GM21360 (cell line): ENCODE data around the gene EFNA5.

Experiments used
- ATAC-seq: cut with Tn5 transposase; IDR thresholded peaks from one replicate; pipeline ENCODE4 v1.9.1; 2021; ENCODE audit warnings: mild to moderate bottlenecking, moderate library complexity; ENCODE audit not compliant: unreplicated experiment

The EFNA5 gene

DNA sequence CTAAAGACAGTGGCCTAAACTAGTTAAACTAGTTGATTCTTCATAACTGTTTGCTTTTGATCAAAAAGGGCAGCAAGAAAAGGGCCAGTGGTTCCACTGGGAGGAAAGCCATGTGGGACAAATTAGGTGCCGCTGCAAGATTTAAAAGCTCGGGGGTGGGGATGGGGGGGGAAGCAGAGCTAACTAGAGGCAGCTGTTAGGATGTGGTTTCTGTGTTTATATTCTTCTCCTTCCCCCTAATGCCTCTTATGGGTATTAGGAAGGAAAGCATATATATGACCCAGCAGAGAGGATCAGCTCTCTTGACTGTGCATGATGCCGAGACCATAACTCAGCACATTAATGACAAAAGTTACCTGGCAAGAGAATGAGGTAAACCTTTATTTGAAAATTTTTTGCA is 65.7 kb downstream of the EFNA5 start:
- ATAC-seq = no peak

DNA sequence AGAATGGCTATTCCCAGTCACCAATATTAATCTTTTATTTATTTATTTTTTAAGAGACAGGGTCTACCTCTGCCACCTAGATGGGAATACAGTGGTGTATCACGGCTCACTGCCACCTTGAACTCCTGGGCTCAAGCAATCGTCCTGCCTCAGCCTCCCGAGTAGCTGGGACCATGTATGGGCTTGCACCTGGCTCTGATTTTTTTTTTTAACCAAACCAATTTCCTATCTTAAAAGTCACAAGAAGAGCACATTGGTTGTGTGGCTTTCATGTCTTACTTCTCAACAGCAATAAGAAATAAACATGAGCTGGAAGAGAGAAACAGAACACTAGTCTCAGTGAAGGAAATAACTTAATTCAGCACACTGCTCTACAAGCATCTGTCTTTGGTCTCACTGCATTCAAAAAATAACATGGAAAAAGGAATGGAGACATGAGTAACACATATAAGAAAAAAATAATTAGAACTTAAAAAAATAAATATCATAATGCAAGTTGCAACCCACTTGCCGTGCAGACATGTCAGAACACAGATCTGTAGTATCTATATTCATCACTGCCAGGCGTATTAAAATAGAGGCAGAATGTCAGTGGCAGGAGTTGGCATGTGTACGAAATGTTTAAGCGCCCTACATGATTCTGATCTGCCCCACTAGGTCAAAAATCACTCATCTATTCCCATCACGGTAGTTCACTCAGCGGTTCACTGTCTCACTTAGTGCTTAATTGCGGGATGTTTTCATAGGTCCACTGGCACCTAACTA is 66.4 kb downstream of the EFNA5 start:
- ATAC-seq = no peak

DNA sequence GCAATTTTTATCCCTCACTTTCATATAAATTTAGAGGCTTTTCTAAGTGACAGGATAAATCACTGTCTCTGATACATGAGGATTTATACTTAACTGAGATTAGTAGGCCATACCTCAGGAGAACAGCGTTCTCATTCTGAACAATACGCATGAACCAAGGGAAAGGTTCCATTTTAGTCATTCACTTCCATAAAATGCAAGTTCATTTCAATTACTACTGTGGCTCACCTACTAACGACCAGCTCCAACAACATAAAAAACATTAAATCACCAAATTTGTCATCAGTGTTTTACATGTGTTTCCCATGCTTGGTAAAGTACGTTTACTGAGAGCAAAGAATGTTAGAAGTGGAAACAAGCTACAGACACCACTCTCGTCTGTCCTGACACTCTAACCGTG is 67.4 kb downstream of the EFNA5 start:
- ATAC-seq = no peak

DNA sequence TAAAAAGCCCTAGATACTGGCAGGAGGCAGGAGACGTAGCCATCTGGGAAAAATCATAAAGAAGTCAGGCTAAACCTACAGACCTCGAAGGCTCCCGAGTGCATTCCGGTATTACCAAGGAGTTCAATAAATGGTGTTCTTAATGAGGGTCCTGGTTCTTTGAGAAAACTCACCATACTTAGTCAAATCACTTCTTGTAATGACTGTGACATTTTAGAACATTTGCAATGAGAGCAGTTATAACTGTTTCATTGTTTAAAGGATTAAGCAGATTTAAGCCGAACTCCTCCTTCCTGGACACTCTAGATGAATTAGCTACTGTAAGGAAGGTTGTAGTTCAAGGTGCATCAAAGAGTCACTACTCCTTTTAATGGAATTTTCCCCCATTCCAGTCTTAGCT is 67.8 kb downstream of the EFNA5 start:
- ATAC-seq = no peak

DNA sequence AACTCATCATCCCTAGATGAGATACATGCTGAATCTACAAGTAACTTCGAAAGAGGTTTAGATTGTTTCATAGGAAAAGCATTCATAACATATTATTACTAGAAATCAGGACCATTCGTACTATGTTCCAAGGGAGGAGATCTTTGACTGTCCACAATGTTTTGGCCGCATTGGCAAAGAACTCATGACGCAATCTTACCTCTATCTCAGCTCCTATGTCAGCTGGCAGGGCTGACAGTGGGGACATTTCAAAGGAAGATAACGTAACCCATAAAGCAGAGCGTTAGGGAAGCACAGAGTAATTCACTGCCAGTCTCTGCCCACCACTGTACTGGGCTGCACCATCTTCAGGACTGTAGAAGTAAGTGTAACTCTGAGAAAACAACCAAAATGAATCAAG is 69.7 kb downstream of the EFNA5 start:
- ATAC-seq = no peak

DNA sequence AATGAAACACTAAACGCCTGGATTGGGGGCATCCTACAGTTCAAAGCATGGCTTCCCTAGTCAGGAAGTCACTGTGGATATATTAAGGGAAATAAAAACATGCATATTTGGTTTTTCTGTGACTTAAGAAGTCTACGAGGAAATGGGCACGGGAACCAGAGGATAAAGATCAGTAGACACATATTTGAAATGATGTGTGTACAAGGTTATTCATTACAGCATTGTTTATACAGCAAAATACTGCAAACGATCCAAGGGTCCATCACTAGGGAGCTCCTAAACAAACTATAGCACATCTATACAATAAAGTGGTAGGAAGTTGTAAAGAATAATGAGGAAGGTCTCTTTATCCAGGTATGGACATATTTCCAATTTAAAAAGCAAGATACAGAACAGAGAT is 71.8 kb downstream of the EFNA5 start:
- ATAC-seq = no peak

DNA sequence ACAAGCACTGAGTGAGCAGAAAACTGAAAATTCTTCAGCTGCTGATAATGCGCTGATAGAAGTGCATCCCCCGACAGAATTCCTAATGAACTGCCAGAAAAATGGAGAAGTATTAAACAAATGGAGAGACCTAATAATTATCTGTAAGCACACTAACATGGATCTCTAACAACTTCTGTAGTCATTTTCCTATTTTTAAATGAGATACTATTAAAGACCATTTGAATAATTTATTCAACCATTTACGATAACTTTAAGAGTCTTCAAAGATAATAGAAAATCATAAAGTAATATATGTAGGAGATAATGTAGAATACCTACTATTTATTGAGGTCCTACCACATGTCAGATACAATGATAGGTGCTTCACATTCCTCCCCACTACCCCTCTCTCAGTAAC is 72.9 kb downstream of the EFNA5 start:
- no peak for ATAC-seq

DNA sequence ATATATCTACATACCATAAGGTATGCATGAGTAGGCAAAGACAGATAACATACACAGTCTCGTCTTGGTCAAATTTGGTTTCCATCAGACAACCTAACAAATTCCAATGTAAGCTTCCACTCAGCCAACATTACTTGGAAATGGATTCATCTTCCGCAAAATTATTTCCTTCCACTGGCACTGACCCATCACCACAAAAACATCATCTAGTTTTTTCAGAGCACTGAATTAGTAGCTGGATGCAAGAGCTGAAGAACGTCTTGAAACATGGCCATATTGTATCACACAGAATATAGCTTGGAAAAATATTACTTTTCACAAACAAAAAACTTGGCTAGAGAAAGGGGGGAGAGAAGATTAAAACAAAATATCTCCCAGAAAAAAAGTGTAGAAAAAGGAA is 73.5 kb downstream of the EFNA5 start:
- no peak for ATAC-seq

DNA sequence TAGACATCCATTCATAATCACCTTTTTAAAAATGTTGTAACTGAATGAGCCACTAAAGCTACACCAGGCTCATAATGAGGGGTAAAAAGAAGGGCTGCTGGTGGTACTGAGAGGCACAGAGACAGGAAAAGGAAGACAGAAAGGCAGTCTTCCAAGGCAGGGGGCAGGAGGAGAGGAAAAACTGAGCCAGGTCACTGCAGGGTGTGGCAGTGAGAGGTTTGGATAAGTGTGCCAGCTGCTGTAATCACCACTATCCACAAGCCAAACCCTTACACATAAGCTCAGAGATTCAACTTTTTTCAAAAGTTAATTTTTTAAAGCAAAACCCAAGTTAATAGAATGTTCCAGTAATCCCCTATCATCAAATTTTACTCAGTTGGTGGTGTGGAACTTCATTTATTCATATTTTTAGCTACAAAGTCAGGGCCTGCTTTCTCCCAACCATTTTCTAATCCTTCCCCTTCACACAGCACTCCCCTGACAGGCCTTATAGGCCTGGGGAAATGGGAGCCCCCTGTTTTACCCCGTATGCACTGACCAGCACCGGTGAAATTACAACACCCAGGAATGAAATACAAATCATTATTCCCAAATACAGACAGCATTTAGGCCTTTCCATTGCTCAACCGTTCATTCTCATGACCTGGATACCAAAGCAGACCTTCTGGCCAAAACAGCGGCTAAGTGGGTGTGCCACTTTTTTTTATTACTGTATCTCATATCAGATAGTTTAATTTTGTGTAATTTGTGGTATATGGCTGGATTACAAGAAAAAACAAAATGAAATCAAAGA is 76.3 kb downstream of the EFNA5 start:
- no peak for ATAC-seq

DNA sequence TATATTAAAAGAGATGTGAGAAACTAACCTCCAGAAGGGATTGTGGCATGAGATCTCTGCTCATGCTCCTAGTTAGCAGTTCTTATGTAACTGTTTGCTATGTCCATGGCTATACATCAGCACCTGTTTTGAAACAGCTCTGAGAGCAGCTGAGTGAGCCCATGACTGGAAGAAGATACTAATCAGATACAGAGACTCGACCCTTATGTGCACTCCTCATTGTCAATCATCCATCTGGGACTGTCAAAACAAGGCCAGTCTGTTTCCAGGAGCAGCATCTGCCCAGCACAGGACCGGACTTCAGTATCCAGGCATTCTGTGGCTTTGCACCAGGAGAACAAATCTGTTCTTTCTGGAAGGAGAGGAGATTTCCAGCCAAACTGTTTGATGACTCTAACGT is 77.7 kb downstream of the EFNA5 start:
- ATAC-seq = no peak

DNA sequence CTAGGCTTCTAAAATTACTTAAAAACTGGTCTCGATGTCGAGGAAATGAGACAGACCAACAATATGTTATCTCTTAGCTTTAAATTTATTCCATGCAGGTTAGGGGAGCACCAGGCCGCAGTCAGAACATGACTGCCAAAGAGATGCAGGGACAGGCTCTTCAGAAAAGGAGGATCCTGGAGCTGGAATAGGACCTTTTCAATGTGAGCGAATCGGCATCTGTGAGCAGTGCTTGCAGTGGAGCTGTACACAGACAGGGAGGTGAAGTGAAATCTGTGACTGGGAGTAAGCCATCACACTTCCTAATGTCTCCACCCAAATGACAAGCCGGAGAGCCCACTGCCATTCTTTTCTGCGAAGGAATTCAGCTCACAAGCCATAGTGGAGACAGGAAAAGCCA is 78.2 kb downstream of the EFNA5 start:
- no peak for ATAC-seq

DNA sequence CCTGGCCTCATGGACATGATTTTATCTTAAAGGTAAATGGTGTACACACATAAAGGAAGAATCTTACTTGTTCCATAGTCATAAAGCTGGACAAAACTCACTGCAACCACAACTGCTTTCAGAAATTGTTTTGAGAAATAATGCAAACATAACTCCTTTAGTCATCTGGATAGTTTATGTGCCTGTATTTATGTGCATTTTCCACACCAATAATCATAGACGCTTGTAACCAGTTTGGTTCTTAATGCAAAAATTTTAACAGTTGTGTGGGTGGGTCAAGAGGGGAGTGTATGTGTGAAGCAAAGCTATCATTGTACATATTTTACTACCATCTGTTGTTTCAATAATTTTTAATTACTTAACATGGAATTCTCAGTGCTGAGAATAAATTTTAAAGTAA is 80.1 kb downstream of the EFNA5 start:
- ATAC-seq = no peak

DNA sequence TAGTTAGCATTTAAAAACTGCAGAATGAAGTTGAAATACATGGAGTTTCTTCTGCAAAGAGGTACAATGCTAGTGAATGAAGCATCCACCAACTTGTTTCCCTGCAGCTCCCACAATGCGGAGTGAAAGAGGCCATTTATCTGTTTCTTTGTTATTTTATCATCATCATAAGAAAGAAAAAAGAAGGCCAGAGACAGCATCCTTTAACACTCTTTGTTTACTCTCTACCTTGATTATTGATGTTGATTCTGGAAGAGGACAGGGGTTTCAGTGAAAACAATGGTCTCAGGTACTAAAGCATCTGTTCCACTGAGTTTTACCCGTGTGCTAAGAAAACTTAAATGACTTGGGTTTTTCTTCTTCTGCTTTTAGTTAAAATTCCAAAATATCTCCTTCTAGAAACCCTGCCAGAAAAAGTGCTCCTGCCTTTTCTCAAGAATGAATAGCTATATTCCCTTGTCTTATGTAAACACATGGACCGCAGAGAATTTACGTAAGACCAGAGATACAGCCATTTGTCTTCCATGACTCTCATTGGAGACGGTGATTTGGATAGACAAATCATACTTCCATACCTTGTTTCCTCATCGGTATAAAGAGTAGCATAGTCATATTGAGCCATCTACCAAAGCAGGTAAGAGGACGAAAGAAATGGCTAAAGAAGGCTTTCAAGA is 81.1 kb downstream of the EFNA5 start:
- ATAC-seq = no peak

DNA sequence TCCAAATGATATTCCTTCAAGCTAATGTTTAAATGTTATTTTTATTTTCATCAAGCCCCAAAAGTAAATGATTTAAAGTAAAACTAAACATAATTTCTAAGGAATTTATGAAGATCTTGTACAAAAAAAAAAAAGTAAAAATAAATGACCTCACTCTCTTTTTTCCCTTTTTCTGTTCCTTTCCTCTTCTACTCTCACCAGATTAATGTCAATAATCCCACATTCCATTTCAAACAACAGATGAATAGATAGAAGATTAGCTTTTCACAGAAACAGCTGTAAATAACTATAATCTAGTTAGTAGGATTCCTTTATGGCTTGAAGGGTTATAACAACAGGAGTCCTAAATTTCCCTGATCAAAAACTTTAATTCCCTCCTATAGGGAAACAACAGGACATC is 88.1 kb downstream of the EFNA5 start:
- ATAC-seq = no peak

DNA sequence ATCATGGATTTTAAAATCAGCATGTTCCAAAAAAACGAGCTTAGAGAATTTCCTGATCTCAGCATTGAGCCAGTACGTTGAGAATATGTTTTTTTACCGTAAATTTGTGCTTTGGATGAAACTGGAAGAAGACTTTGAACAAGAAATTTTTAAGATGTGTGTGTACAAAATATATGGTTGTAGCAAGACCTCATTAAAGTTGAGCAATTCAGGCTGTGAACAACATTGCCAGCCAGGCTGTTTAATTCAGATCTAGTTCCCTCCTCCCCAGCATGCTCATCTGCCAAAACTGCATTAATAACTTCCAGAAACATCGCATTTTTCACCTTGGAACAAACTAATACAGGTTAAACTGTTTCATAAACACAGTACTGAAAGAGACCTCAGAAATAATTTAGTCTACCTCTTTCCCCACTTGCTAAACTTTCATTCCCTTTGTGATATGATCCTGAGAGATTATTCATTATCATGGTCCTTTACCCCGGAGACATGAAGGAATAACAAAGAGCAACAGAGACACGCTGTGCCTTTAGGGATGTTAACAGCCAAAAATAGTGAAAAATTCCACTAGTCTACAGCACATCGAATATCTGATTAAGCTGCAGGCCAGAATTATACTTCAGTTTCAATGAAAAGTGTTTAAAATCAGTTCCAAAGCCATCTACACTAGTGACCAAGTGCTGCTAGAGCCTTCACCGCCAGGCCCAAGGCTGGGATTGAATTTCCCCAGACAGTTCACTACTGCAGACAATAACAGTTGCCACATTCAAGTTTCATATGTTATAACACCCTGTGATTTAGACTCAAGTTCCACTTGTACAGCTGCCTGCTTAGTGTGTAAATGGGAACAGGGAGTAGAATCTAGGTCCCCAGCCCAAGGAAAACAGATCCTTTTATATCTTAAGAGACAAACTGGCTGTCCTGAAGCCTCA is 89.6 kb downstream of the EFNA5 start:
- no peak for ATAC-seq

DNA sequence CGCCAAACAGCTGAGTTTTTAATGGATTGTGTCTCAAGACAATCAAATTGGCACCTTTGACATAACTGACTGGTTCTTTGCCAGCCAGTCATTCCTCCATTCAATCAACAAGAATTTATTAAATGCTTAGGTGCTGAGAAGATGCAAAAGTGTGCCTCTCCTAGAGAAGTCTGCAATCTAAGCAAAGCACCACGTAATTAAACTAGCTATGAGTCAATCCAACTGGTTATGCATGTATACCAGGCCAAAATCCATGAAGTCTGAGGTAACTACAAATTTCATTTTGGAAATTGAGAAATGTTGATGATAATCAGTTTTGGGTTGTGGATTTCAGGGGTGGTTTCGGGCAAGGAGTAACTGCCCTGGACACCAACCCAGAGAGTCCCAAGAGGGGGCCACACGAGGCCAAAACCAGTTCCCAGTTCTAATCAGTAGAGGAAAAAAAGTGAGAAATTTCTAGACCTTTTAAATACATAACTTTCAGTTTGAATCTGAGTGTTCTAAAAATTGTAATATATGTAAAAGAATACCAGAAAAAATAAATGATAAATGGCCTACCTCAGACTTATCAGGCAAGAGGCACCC is 92.6 kb downstream of the EFNA5 start:
- ATAC-seq = no peak

DNA sequence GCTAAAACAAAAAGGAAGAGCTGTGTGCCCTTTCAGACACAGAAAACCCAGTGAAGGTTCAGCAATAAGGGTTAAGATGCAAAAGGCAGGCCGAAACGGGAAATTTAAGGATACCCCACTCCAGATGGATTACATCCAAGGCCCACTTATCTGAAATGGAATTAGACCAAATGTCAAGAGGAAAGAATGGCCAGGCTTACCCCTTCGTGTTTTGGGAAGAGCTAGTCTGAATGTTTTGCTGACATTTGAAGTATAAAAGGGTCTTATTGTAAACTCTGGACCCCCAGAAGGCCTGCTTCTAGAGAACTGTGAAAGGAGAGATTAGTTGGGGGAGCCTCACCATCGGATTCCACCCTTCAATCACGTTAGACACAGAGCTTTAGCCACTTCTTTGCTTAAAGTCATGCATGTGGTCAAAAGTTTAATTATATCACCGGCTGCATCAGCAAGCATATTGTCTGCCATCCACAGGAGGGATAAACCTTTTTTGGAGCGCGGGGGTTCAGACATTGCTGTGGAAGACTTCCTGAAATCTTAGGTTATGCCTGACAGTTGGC is 93.3 kb downstream of the EFNA5 start:
- ATAC-seq = no peak

DNA sequence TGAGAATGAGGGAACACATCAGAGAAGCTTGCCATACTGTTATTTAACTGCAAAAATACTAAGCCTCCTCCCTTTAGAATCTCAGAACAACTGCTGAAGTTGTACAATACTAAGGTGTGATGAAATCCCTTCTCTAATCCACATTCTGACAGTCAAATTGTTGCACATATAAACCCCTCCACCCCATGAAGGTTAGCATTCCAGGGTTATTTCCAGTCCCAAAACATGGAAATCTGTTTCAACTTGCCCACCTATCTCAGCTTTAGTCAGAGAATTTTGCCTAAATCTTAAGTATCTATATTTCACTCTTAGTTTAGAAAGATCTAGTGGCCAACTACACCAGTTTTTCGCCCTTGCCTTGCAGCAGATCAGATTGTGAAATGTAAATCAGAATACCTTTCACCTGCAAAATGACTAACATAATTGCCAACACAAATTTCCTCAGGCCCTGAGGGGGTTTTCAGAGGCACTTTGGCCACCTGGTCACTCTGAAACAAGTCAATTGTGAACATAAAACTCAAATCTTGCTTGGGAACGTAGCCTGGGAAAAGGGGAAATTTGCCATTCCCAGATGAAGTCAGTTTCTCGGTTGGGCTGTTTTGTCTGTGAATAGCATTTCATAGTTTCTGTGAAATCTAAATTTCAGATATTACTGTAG is 93.9 kb downstream of the EFNA5 start:
- no peak for ATAC-seq

DNA sequence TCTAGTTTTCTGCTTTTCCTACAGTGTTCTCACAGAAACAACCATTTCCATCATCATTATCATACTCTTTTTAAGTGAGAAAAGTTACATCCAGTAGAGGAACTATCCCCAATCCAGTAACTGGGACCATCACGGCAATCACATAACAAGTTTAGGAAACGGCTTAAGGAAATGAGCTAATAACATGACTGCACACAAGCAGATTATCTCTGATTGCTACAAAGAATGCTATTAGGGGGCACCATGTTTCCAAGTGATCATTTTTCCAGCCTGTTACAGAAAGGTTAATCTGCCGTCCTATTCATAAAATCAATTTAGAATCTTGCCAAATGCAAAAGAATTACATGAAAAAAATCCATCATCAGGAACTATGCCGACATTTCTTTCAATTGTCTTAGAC is 94.6 kb downstream of the EFNA5 start:
- ATAC-seq = no peak

DNA sequence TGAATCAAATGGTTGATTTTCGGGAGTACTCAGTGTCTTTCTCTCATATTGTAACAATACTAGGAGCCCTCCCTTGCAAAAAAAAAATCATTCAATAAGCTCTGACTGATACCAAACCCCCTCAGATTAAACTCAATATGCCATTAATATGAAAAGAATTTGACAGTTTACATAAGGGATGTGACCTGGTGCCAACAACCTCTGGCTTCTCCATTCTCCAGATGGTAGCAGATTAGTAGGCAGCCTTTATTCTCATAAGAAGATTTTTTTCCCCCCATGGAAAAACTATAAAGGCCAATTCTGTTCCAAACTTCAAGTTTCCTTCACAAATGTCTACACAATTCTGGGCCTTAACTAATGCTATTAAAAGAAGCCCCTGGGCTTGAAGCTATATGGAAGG is 96.5 kb downstream of the EFNA5 start:
- ATAC-seq = no peak
